Fibroblast of lung (primary cell): ENCODE measurements around the gene RBM39. TPM values are rescaled to one million over a fixed set of nuclear protein-coding genes. Genes with fewer than 3 reads are reported as not detected.
"Not testable (repeated sequence)": the region's sequence is repeated elsewhere in the genome, so short reads cannot be mapped to it uniquely, and the experiment has no call there.

ENCODE experiments used
- DNase-seq, 2 donors: peaks; one replicate each; pipeline versions ENCODE4 v3.0.0 to v3.0.0-alpha.2; 2010; ENCODE audit warnings: low read depth in 2 of 2
- H2AFZ ChIP-seq: 2 replicates; pipeline ENCODE4 v1.5.1; 2012; ENCODE audit warnings: low read length, control low read depth, inconsistent platforms
- H3K27ac ChIP-seq: 2 replicates; pipeline ENCODE4 v1.5.1; 2011; ENCODE audit warnings: low read length, control low read depth; ENCODE audit not compliant: insufficient read depth
- H3K27me3 ChIP-seq: 2 replicates; pipeline ENCODE4 v1.5.1; 2011; ENCODE audit warnings: mild to moderate bottlenecking, low read length; ENCODE audit not compliant: control insufficient read depth, insufficient read depth
- H3K36me3 ChIP-seq: 2 replicates; pipeline ENCODE4 v1.5.1; 2011; ENCODE audit warnings: low read length; ENCODE audit not compliant: control insufficient read depth, insufficient read depth
- H3K4me1 ChIP-seq: 2 replicates; pipeline ENCODE4 v1.5.1; 2011; ENCODE audit warnings: low read length; ENCODE audit not compliant: control insufficient read depth, insufficient read depth; ENCODE audit errors: extremely low read depth
- H3K4me2 ChIP-seq: 2 replicates; pipeline ENCODE4 v1.5.1; 2011; ENCODE audit warnings: low read length, control low read depth; ENCODE audit not compliant: insufficient read depth; ENCODE audit errors: extremely low read depth
- H3K4me3 ChIP-seq, 4 experiments: fragments of 200-600 bp in 1 of 4; sonication (generic) in 1 of 4; replicated peaks in 1 of 4; 2 replicates each; pipeline ENCODE4 v1.5.1; 2011 to 2016; ENCODE audit warnings: low read length in 4 of 4, low read depth in 3 of 4, mild to moderate bottlenecking in 3 of 4, control low read depth in 2 of 4, inconsistent platforms in 1 of 4, mixed read lengths in 1 of 4; ENCODE audit not compliant: insufficient read depth in 1 of 4; ENCODE audit errors: control extremely low read depth in 1 of 4
- H3K79me2 ChIP-seq: 2 replicates; pipeline ENCODE4 v1.5.1; 2012; ENCODE audit warnings: mild to moderate bottlenecking, low read length, inconsistent platforms; ENCODE audit not compliant: control insufficient read depth, insufficient read depth
- H3K9ac ChIP-seq: 2 replicates; pipeline ENCODE4 v1.5.1; 2011; ENCODE audit warnings: mild to moderate bottlenecking, low read length, control low read depth; ENCODE audit not compliant: insufficient read depth
- H3K9me3 ChIP-seq: 2 replicates; pipeline ENCODE4 v1.5.1; 2012; ENCODE audit warnings: low read depth, low read length; ENCODE audit not compliant: control insufficient read depth, insufficient read depth
- H4K20me1 ChIP-seq: 2 replicates; pipeline ENCODE4 v1.5.1; 2011; ENCODE audit warnings: low read length; ENCODE audit not compliant: control insufficient read depth, insufficient read depth; ENCODE audit errors: extremely low read depth
- EZH2 ChIP-seq: IDR thresholded peaks from 2 replicates; pipeline ENCODE4 v1.5.1; 2012; ENCODE audit warnings: low read length, control low read depth, mild to moderate bottlenecking; ENCODE audit errors: missing control alignments
- polyA plus RNA-seq, 2 donors: library from polyadenylated mRNA; depleted of rRNA in 1 of 2; stranded (reverse) in 1 of 2; unstranded in 1 of 2; fragments of >200 nt; gene quantifications; 2 replicates each; pipeline ENCODE4 v1.2.1, GENCODE V29; 2011 to 2012; ENCODE audit warnings: missing spikeins in 1 of 2
- total RNA-seq: library from RNA; depleted of rRNA; stranded (reverse); fragments of >200 nt; gene quantifications from 2 replicates; pipeline ENCODE4 v1.2.1, GENCODE V29; 2014
- TF ChIP-seq, protein P1 (sequence below), 2 donors: IDR thresholded peaks in 1 of 2; conservative IDR thresholded peaks in 1 of 2; 1 replicate in 1 of 2; 2 replicates in 1 of 2; pipeline ENCODE4 v1.5.1; 2011 to 2012; ENCODE audit warnings: low read length in 2 of 2, control low read depth in 1 of 2, inconsistent platforms in 1 of 2, low read depth in 1 of 2, mild to moderate bottlenecking in 1 of 2

Gene RBM39
- total and polyA plus RNA-seq, 2 donors (not counting 1 experiment from before 2014, with no cell fraction given): 57.7 to 465 TPM

- no peak overlapping the region for H3K4me3 ChIP-seq
- H3K27me3 ChIP-seq: no peaks in the 10 kb centered on the region
- H3K4me2 ChIP-seq: no peak overlapping the region
- H3K9me3 ChIP-seq: no peaks in the 10 kb centered on the region
- no peak overlapping the region for H3K9ac ChIP-seq
- no peaks in the 10 kb centered on the region for H3K4me1 ChIP-seq
- no peaks in the 10 kb centered on the region for H4K20me1 ChIP-seq
- TF ChIP-seq, protein P1, sequence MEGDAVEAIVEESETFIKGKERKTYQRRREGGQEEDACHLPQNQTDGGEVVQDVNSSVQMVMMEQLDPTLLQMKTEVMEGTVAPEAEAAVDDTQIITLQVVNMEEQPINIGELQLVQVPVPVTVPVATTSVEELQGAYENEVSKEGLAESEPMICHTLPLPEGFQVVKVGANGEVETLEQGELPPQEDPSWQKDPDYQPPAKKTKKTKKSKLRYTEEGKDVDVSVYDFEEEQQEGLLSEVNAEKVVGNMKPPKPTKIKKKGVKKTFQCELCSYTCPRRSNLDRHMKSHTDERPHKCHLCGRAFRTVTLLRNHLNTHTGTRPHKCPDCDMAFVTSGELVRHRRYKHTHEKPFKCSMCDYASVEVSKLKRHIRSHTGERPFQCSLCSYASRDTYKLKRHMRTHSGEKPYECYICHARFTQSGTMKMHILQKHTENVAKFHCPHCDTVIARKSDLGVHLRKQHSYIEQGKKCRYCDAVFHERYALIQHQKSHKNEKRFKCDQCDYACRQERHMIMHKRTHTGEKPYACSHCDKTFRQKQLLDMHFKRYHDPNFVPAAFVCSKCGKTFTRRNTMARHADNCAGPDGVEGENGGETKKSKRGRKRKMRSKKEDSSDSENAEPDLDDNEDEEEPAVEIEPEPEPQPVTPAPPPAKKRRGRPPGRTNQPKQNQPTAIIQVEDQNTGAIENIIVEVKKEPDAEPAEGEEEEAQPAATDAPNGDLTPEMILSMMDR (conservative IDR thresholded peaks at IDR 0.05 in 1 of 2, IDR thresholded peaks at IDR 0.05 in 1 of 2; ENCODE audit: low read depth in 1 of 2, low read length in 2 of 2): no peak
- no peak for TF ChIP-seq EZH2
- H3K36me3 ChIP-seq: peaks cover 18% of the 10 kb centered on the region
- DNase-seq: no peak
- H2AFZ ChIP-seq: no peak overlapping the region
- peaks cover 59% of the 10 kb centered on the region for H3K79me2 ChIP-seq
- H3K27ac ChIP-seq: no peak overlapping the region
These were observed 32.8 kb downstream of the RBM39 start for GRCh38 chr20:35709259-35709658.

DNA sequence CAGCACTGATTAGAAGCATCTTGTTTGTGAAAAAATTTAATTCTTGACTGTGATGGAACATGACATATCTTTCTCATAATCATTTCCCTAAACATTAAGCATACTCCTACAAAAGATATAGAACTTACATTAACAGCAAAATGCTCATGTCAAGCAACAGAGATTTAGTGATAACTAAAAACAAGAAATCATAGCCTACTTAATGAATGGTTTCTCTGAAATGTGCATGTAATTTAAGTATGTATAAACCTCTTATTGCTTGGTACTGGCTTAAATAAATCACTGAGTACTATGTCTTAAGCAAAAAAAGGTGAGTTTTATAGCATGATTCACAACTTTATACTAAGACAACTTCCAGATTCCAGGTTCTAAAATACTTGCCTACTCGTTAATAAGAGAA lies 33.6 kb downstream of the RBM39 start:
- TF ChIP-seq, protein P1 (conservative IDR thresholded peaks at IDR 0.05 in 1 of 2, IDR thresholded peaks at IDR 0.05 in 1 of 2; ENCODE audit: low read depth in 1 of 2, low read length in 2 of 2): no peak
- TF ChIP-seq EZH2: no peak
- Histone ChIP-seq H2AFZ (no peak overlapping the region), H3K4me2 (no peak overlapping the region), H3K9me3 (no peaks in the 10 kb centered on the region), H3K27ac (no peak overlapping the region), H4K20me1 (no peaks in the 10 kb centered on the region), H3K9ac (no peak overlapping the region), H3K27me3 (no peaks in the 10 kb centered on the region), H3K4me3 (no peak overlapping the region), H3K36me3 (peaks cover 17% of the 10 kb centered on the region), H3K4me1 (no peaks in the 10 kb centered on the region), H3K79me2 (peaks cover 52% of the 10 kb centered on the region)
- no peak for DNase-seq

DNA sequence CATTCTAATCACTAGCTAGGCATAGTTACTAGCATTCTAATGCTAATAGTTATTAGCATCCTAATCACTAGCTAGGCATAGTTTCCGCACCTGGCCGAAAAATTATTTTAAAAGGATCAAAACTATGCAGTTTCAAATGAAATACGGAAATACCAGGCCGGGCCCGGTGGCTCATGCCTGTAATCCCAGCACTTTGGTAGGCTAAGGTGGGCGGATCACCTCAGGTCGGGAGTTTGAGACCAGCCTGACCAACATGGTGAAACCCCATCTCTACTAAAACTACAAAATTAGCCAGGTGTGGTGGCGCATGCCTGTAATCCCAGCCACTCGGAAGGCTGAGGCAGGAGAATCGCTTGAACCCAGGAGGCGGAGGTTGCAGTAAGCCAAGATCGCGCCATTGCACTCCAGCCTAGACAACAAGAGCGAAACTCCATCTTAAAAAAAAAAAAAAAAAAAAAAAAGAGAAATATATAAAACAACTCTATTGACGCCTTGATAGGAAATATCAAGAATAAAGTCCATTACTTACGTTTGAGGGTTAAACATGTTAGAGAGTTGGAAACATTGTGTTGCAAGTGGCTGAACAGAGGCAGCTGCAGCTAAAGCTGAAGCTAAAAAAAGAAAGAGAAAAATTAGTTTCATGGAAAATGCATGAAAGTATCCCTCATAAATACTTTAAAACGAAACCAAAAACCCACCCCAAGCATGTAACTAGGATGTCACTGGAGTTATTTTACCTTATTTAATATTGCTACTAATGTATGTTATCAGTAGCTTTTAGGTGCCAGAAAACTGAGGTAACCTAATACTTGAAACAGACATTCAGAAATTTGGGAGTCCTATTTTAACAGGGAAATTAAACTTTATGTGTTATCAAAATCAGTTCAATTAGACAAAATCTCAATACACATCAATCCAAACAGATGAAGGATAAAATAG lies 35.2 kb downstream of the RBM39 start:
- DNase-seq, H3K27me3 ChIP-seq, H3K4me1 ChIP-seq, H2AFZ ChIP-seq, H3K9me3 ChIP-seq, H3K27ac ChIP-seq, H3K9ac ChIP-seq, H3K4me2 ChIP-seq, H4K20me1 ChIP-seq, H3K4me3 ChIP-seq: not testable (repeated sequence)
- Histone ChIP-seq H3K79me2 (peaks cover 40% of the 10 kb centered on the region), H3K36me3 (peaks cover 12% of the 10 kb centered on the region)

DNA sequence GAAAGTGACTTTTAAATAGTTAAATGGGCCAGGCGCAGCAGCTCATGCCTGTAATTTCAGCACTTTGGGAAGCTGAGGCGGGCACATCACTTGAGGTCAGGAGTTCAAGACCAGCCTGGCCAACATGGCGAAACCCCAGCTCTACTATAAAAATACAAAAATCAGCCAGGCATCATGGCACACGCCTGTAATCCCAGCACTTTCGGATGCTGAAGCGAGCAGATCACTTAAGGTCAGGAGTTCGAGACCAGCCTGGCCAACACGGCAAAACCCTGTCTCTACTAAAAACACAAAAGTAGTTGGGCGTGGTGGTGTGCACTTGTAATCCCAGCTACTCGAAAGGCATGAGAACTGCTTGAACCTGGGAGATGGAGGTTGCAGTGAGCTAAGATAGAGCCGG lies 36.2 kb downstream of the RBM39 start:
- Histone ChIP-seq H3K79me2 (peaks cover 34% of the 10 kb centered on the region), H3K36me3 (peaks cover 16% of the 10 kb centered on the region)
- not testable (repeated sequence) for H3K4me2 ChIP-seq, H3K27ac ChIP-seq, H2AFZ ChIP-seq, H3K9me3 ChIP-seq, H3K4me3 ChIP-seq, H4K20me1 ChIP-seq, H3K9ac ChIP-seq, H3K27me3 ChIP-seq, DNase-seq, H3K4me1 ChIP-seq
